HG02678 (cell line): ENCODE data around the gene SYT6.

Experiments used
- ATAC-seq: cut with Tn5 transposase; IDR thresholded peaks from one replicate; pipeline ENCODE4 v1.9.1; 2021; ENCODE audit warnings: mild to moderate bottlenecking, moderate library complexity; ENCODE audit not compliant: unreplicated experiment

Gene SYT6

GRCh38 chr1:114153261-114154145 lies at the start of gene SYT6:
Gene SYT6, minus strand, starts transcription at chr1:114153869. Its CDS starts 97 bp downstream, at chr1:114153772.
- no peak for ATAC-seq

- no peak for ATAC-seq
Observed at GRCh38 chr1:114201486-114201885, 47.8 kb upstream of the SYT6 start.

- no peak for ATAC-seq
Observed at GRCh38 chr1:114199017-114199594, 45.4 kb upstream of the SYT6 start.

GRCh38 chr1:114196992-114197907 lies 43.6 kb upstream of the SYT6 start:
- ATAC-seq = no peak

GRCh38 chr1:114195819-114196218 lies 42.1 kb upstream of the SYT6 start:
- no peak for ATAC-seq

- ATAC-seq = no peak
Observed at GRCh38 chr1:114192328-114192727, 38.7 kb upstream of the SYT6 start.

GRCh38 chr1:114189398-114189797 lies 35.7 kb upstream of the SYT6 start:
- no peak for ATAC-seq

GRCh38 chr1:114181356-114181755 lies 27.7 kb upstream of the SYT6 start:
- ATAC-seq = no peak

GRCh38 chr1:114180742-114181141 lies 27.1 kb upstream of the SYT6 start:
- no peak for ATAC-seq

GRCh38 chr1:114178936-114179335 lies 25.3 kb upstream of the SYT6 start:
- ATAC-seq = no peak

GRCh38 chr1:114177282-114177681 lies 23.6 kb upstream of the SYT6 start:
- ATAC-seq = no peak

GRCh38 chr1:114176366-114176765 lies 22.7 kb upstream of the SYT6 start:
- ATAC-seq = no peak

GRCh38 chr1:114173680-114174079 lies 20.0 kb upstream of the SYT6 start:
- no peak for ATAC-seq

GRCh38 chr1:114169509-114169908 lies 15.8 kb upstream of the SYT6 start:
- ATAC-seq = no peak

- no peak for ATAC-seq
Observed at GRCh38 chr1:114167226-114167625, 13.6 kb upstream of the SYT6 start.

GRCh38 chr1:114164840-114165543 lies 11.3 kb upstream of the SYT6 start:
- ATAC-seq = no peak

- no peak for ATAC-seq
Observed at GRCh38 chr1:114159941-114160340, 6.3 kb upstream of the SYT6 start.

- ATAC-seq = no peak
Observed at GRCh38 chr1:114157275-114157660, 3.6 kb upstream of the SYT6 start.

- ATAC-seq = no peak
Observed at GRCh38 chr1:114156538-114157274, 3.0 kb upstream of the SYT6 start.

- no peak for ATAC-seq
Observed at GRCh38 chr1:114155706-114156105, 2.0 kb upstream of the SYT6 start.
